HCT116 (cell line): ENCODE results near the gene SYT9. TPM values are rescaled to one million over a fixed set of nuclear protein-coding genes. Genes with fewer than 3 reads are reported as not detected.

ENCODE experiments used
- ATAC-seq: fragments of 200-7000 bp; cut with Tn5 transposase; 2 replicates; pipeline ENCODE4 v1.9.1; 2020; ENCODE audit warnings: mild to moderate bottlenecking, moderate library complexity
- BruUV-seq: library from RNA; stranded (reverse); fragments of 400-500 nt; replicated peaks from 2 replicates; lab custom pipeline; 2021; lab: Mats Ljungman, UMichigan
- CTCF ChIA-PET: fragments of 300-600 bp; sonication (Branson Sonifier 250); formaldehyde crosslinking; loops from one replicate; lab custom pipeline; 2021; ENCODE audit warnings: antibody characterized with exemption; lab: Charles Lee
- POLR2A ChIA-PET: fragments of 300-600, 350-600 bp; sonication (Branson Sonifier 250); formaldehyde crosslinking; loops from one replicate; lab custom pipeline; 2021; ENCODE audit warnings: antibody characterized with exemption; lab: Charles Lee
- RAD21 ChIA-PET, 2 experiments: fragments of 300-600 bp; sonication (Branson Sonifier 250); formaldehyde crosslinking; loops; one replicate each; lab custom pipeline; 2023; ENCODE audit warnings: low total read pairs in 2 of 2; ENCODE audit not compliant: uncharacterized antibody in 2 of 2, unreplicated experiment in 2 of 2, low non-redundant PET in 1 of 2; lab: Charles Lee
- DNase-seq: peaks from one replicate; pipeline ENCODE4 v3.0.0-alpha.2; 2010; ENCODE audit warnings: low read depth, low spot score
- H2AFZ ChIP-seq: fragments of 200-600 bp; shearing (Covaris generic), sonication (generic); 2 replicates; pipeline ENCODE4 v1.6.1; 2017; ENCODE audit warnings: low read depth, mixed run types, mixed read lengths, antibody characterized with exemption, low read length; ENCODE audit not compliant: poor library complexity, severe bottlenecking
- H3K27ac ChIP-seq: 2 replicates; pipeline ENCODE4 v1.5.1; 2012; ENCODE audit warnings: low read depth, low read length
- H3K27me3 ChIP-seq: fragments of 200-600 bp; sonication (generic); 2 replicates; pipeline ENCODE4 v1.6.1; 2016; ENCODE audit warnings: mixed run types, low read length, mixed read lengths; ENCODE audit not compliant: insufficient read depth
- H3K36me3 ChIP-seq, 2 experiments: fragments of 200-500 bp in 1 of 2; fragments of 200-600 bp in 1 of 2; sonication (Bioruptor generic) in 1 of 2; sonication (generic) in 1 of 2; 2 replicates each; pipeline versions ENCODE4 v1.5.1 to v1.6.1; 2014 to 2016; ENCODE audit warnings: low read length in 2 of 2, inconsistent platforms in 1 of 2, mixed read lengths in 1 of 2, mixed run types in 1 of 2; ENCODE audit not compliant: insufficient read depth in 2 of 2, control insufficient read depth in 1 of 2
- H3K4me1 ChIP-seq, 2 experiments: fragments of 200-600 bp in 1 of 2; sonication (generic) in 1 of 2; 2 replicates each; pipeline versions ENCODE4 v1.5.1 to v1.6.1; 2012 to 2017; ENCODE audit warnings: low read length in 2 of 2, inconsistent platforms in 1 of 2, mild to moderate bottlenecking in 1 of 2, mixed read lengths in 1 of 2, mixed run types in 1 of 2, moderate library complexity in 1 of 2; ENCODE audit not compliant: insufficient read depth in 2 of 2, control insufficient read depth in 1 of 2
- H3K4me2 ChIP-seq: fragments of 200-600 bp; sonication (generic); 2 replicates; pipeline ENCODE4 v1.6.1; 2017; ENCODE audit warnings: mixed run types, low read length, mixed read lengths
- H3K4me3 ChIP-seq, 2 experiments: fragments of 200-600 bp in 1 of 2; sonication (generic) in 1 of 2; replicated peaks in 1 of 2; 2 replicates each; pipeline ENCODE4 v1.5.1; 2011 to 2016; ENCODE audit warnings: low read length in 2 of 2, control low read depth in 1 of 2, low read depth in 1 of 2, mild to moderate bottlenecking in 1 of 2, mixed read lengths in 1 of 2, mixed run types in 1 of 2
- H3K79me2 ChIP-seq: fragments of 200-600 bp; sonication (generic); 2 replicates; pipeline ENCODE4 v1.6.1; 2017; ENCODE audit warnings: mild to moderate bottlenecking, mixed run types, low read length, moderate library complexity, mixed read lengths; ENCODE audit not compliant: insufficient read depth
- H3K9ac ChIP-seq: fragments of 200-600 bp; sonication (generic); 2 replicates; pipeline ENCODE4 v1.6.1; 2016; ENCODE audit warnings: low read length, mixed read lengths
- H3K9me2 ChIP-seq: fragments of 200-600 bp; sonication (generic), shearing (Covaris generic); 2 replicates; pipeline ENCODE4 v1.6.1; 2017; ENCODE audit warnings: mixed run types, mild to moderate bottlenecking, moderate library complexity; ENCODE audit not compliant: insufficient read depth
- H3K9me3 ChIP-seq, 2 experiments: fragments of 200-500 bp in 1 of 2; fragments of 200-600 bp in 1 of 2; sonication (Bioruptor generic) in 1 of 2; sonication (generic) in 1 of 2; 2 replicates each; pipeline ENCODE4 v1.6.1; 2014 to 2017; ENCODE audit warnings: low read length in 2 of 2, mixed read lengths in 2 of 2, inconsistent platforms in 1 of 2, low read depth in 1 of 2, mild to moderate bottlenecking in 1 of 2, mixed run types in 1 of 2, moderate library complexity in 1 of 2; ENCODE audit not compliant: control insufficient read depth in 1 of 2, insufficient read depth in 1 of 2
- H4K20me1 ChIP-seq: fragments of 200-600 bp; sonication (generic), shearing (Covaris generic); 2 replicates; pipeline ENCODE4 v1.6.1; 2017; ENCODE audit warnings: mixed run types, mild to moderate bottlenecking, moderate library complexity; ENCODE audit not compliant: insufficient read depth
- CBX3 ChIP-seq: IDR thresholded peaks from 2 replicates; pipeline ENCODE4 v1.6.1; 2012; ENCODE audit warnings: low read depth
- CEBPB ChIP-seq: IDR thresholded peaks from 2 replicates; pipeline ENCODE4 v1.6.1; 2012; ENCODE audit warnings: low read depth
- CTCF ChIP-seq, 3 experiments: fragments of 200-600 bp in 1 of 3; sonication (generic) in 1 of 3; IDR thresholded peaks in 2 of 3; conservative IDR thresholded peaks in 1 of 3; 2 replicates each; pipeline ENCODE4 v1.5.1; 2012 to 2017; ENCODE audit warnings: low read depth in 2 of 3, low read length in 2 of 3, antibody characterized with exemption in 1 of 3, borderline replicate concordance in 1 of 3, control low read depth in 1 of 3, mild to moderate bottlenecking in 1 of 3, mixed read lengths in 1 of 3, mixed run types in 1 of 3, moderate library complexity in 1 of 3; ENCODE audit not compliant: insufficient read depth in 1 of 3
- EGR1 ChIP-seq: IDR thresholded peaks from 2 replicates; pipeline ENCODE4 v1.6.1; 2012; ENCODE audit warnings: low read depth
- ELF1 ChIP-seq: IDR thresholded peaks from 2 replicates; pipeline ENCODE4 v1.6.1; 2012; ENCODE audit warnings: low read depth, borderline replicate concordance
- JUND ChIP-seq: IDR thresholded peaks from 2 replicates; pipeline ENCODE4 v1.6.1; 2012
- POLR2AphosphoS5 ChIP-seq: IDR thresholded peaks from 2 replicates; pipeline ENCODE4 v1.6.1; 2011; ENCODE audit warnings: mild to moderate bottlenecking, low read depth, low read length, moderate library complexity
- RAD21 ChIP-seq: IDR thresholded peaks from 2 replicates; pipeline ENCODE4 v1.6.1; 2012; ENCODE audit warnings: low read depth, mild to moderate bottlenecking
- SRF ChIP-seq: IDR thresholded peaks from 2 replicates; pipeline ENCODE4 v1.6.1; 2012; ENCODE audit warnings: low read depth
- TCF7L2 ChIP-seq: IDR thresholded peaks from 2 replicates; pipeline ENCODE4 v1.7.0; 2011; ENCODE audit warnings: borderline replicate concordance, inconsistent platforms; ENCODE audit not compliant: insufficient read depth, insufficient read length; ENCODE audit errors: extremely low read depth
- ZBTB33 ChIP-seq: IDR thresholded peaks from 2 replicates; pipeline ENCODE4 v1.6.1; 2011; ENCODE audit warnings: mild to moderate bottlenecking, low read length, moderate library complexity; ENCODE audit not compliant: insufficient replicate concordance; ENCODE audit errors: extremely low read depth
- intact Hi-C: fragments of 100-400 bp; cut with micrococcal nuclease; formaldehyde crosslinking; loops from 2 replicates; pipeline ENCODE4 v1.10.0; 2022
- total RNA-seq: library from RNA; stranded (reverse); gene quantifications from one replicate; pipeline ENCODE4 v1.2.1, GENCODE V29; 2021; ENCODE audit not compliant: unreplicated experiment
- TF ChIP-seq, protein P1 (sequence below): IDR thresholded peaks from 2 replicates; pipeline ENCODE4 v1.6.1; 2012

The SYT9 gene
- total RNA-seq, 1 experiment from 2014 or later: not detected

DNA sequence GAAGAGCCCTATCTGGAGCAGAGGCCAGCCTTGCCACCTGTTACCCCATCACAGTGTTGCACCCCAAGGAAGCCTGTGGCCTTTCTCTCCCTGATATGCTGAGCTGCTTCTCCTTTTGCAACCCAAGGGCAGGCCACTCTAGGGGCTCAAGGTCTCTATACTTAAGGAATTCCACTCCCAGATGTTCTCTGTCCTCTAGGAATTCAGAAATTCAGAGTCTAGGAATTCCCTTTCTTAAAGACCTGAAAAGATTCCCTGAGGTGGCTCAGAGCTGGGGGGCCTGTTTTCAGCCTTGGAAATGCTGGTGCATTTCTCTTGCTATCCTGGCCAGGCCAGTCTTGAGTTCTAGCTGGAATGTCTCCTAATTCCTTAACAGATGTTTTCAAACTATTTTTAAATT lies 165.6 kb downstream of the SYT9 start:
- no TSS peak for BruUV-seq
- ChIA-PET CTCF (no interaction called here), RAD21 (no interaction called here), POLR2A (no interaction called here)
- Histone ChIP-seq H3K4me1 (no peaks in the 10 kb centered on the region), H3K4me3 (no peak overlapping the region), H3K36me3 (no peaks in the 10 kb centered on the region), H3K79me2 (no peaks in the 10 kb centered on the region), H3K27me3 (peaks cover 53% of the 10 kb centered on the region), H3K27ac (no peak overlapping the region), H3K4me2 (no peak overlapping the region), H2AFZ (no peak overlapping the region), H3K9me3 (no peaks in the 10 kb centered on the region), H3K9ac (no peak overlapping the region), H3K9me2 (no peaks in the 10 kb centered on the region), H4K20me1 (no peaks in the 10 kb centered on the region)
- TF ChIP-seq POLR2AphosphoS5 (no peak), ZBTB33 (no peak), CBX3 (no peak), JUND (no peak), ELF1 (no peak), SRF (no peak), CEBPB (no peak), RAD21 (no peak), EGR1 (no peak), TCF7L2 (no peak), CTCF (IDR thresholded peaks at IDR 0.05 in 2 of 3, conservative IDR thresholded peaks at IDR 0.05 in 1 of 3; ENCODE audit: borderline replicate concordance in 1 of 3, insufficient read depth in 1 of 3, low read depth in 2 of 3, low read length in 2 of 3) (no peak)
- TF ChIP-seq, protein P1, sequence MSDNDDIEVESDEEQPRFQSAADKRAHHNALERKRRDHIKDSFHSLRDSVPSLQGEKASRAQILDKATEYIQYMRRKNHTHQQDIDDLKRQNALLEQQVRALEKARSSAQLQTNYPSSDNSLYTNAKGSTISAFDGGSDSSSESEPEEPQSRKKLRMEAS: no peak
- intact Hi-C loops: no loop called here
- ATAC-seq (no peak), DNase-seq (no peak)
